Measurements from ENCODE around the gene CPT1A. TPM values are rescaled to one million over a fixed set of nuclear protein-coding genes. Genes with fewer than 3 reads are reported as not detected.

The CPT1A gene
- 11.0 and 15.9 TPM in 2 replicates for total RNA-seq (2013; cell fraction: nucleolus; rRNA removed)
- 6.6 and 7.6 TPM in 2 replicates for total RNA-seq (2014; rRNA removed)
- total RNA-seq (2014; rRNA removed; fragmentation: Illumina TruSeq; extraction: Trizol), result 7.0 and 7.5 TPM in 2 replicates
- 17.5 and 17.8 TPM in 2 replicates for total RNA-seq (2021)
- 6.4 TPM for polyA plus RNA-seq (2011; ENCODE audit: low read depth)
- polyA plus RNA-seq (2011; rRNA removed), result 2.5 and 4.5 TPM in 2 replicates
- polyA plus RNA-seq (2011; cell fraction: cytosol; rRNA removed), result 3.3 and 4.3 TPM in 2 replicates
- polyA plus RNA-seq (2011; cell fraction: nucleus; rRNA removed), result 5.9 and 8.1 TPM in 2 replicates
- polyA plus RNA-seq (2012), result 4.9 and 7.9 TPM in 2 replicates
- polyA plus RNA-seq (2014; fragmentation: Illumina TruSeq; extraction: Trizol), result 7.4 and 10.9 TPM in 2 replicates
- polyA plus RNA-seq (2014; fragmentation: Nextera tagmentation; extraction: Ambion mirVana), result 1 to 10 TPM; 1.1 to 2.1 TPM
- polyA plus RNA-seq (2014; rRNA removed), result 7.9 and 9.6 TPM in 2 replicates
- 1 to 10 TPM; 4.9 to 5.4 TPM for polyA plus RNA-seq (2016; fragmentation: Nextera tagmentation; extraction: Ambion mirVana)
- polyA minus RNA-seq (2011; rRNA and poly(A)+ RNA removed), result 7.9 and 11.6 TPM in 2 replicates
- 4.8 and 6.0 TPM in 2 replicates for polyA minus RNA-seq (2011; cell fraction: cytosol; rRNA and poly(A)+ RNA removed)
- 2.4 and 5.0 TPM in 2 replicates for polyA minus RNA-seq (2011; cell fraction: nucleus; rRNA and poly(A)+ RNA removed)
- Bru-seq, nascent RNA, result percentile 42 among the genes with signal in this experiment
- BruChase-seq, experiment 1, labeled RNA remaining after a 6-hour chase, result percentile 53 among the genes with signal in this experiment
- percentile 51 among the genes with signal in this experiment for BruChase-seq, experiment 2, labeled RNA remaining after a 2-hour chase
- long read RNA-seq, experiment 1, partial matches to known transcripts, result 0 of 1 reads
- long read RNA-seq, experiment 1, other reads (novel, unspliced or antisense), result 1 of 1 reads
- long read RNA-seq, experiment 2, partial matches to known transcripts, result 2 of 8 reads
- long read RNA-seq, experiment 2, other reads (novel, unspliced or antisense), result 6 of 8 reads

- Histone ChIP-seq H3K4me1 (ENCODE audit: control insufficient read depth, insufficient read depth, low read length) (peaks cover 33% of the 10 kb centered on the region), H3K27ac (ENCODE audit: control insufficient read depth, insufficient read depth) (peak within 1 kb of the TSS; percentile 77), H3K36me3 (ENCODE audit: control insufficient read depth in 2 of 2, insufficient read depth in 2 of 2, low read length in 1 of 2) (no peaks in the 10 kb centered on the region), H3K9ac (ENCODE audit: control insufficient read depth, insufficient read depth, low read length) (peak within 1 kb of the TSS; percentile 61), H3K9me3 (replicated peaks; ENCODE audit: control insufficient read depth, insufficient read depth, low read length) (no peaks in the 10 kb centered on the region), H3K4me3 (peak within 1 kb of the TSS; percentile 85), H3K79me2 (ENCODE audit: control insufficient read depth, insufficient read depth, low read length) (peaks cover 10% of the 10 kb centered on the region), H3K4me2 (ENCODE audit: control insufficient read depth, insufficient read depth) (peak within 1 kb of the TSS; percentile 85), H3K27me3 (replicated peaks in 1 of 2; ENCODE audit: control insufficient read depth in 2 of 2, insufficient read depth in 2 of 2, low read length in 1 of 2) (no peaks in the 10 kb centered on the region), H4K20me1 (ENCODE audit: control insufficient read depth, insufficient read depth) (no peaks in the 10 kb centered on the region), H2AFZ (ENCODE audit: control insufficient read depth, low read depth, low read length) (peak within 1 kb of the TSS; percentile 89)
- FAIRE-seq, result no peak
- intact Hi-C loops (cut with micrococcal nuclease; ENCODE audit: unreplicated experiment), result loop anchor here (2.0 to 10.0 kb wide), 5 partner anchors 61 to 455 kb away; partner anchors contain the start of genes IGHMBP2 and MRPL21
- SMC1A ChIA-PET (ENCODE audit: uncharacterized antibody, unreplicated experiment), result interaction anchor here (0.5 kb wide), 1 partner anchor 777 kb away, joined by 3 read pairs; no protein-coding TSS in a partner anchor
- CTCF ChIA-PET, result no interaction called here
- POLR2A ChIA-PET, result interaction anchor here (0.6 to 0.7 kb wide), 3 partner anchors 13 to 211 kb away, joined by 3 to 4 read pairs (median 3); no protein-coding TSS in a partner anchor
- DNase-seq (ENCODE audit: low read depth, low spot score), result no peak
- RAD21 ChIA-PET (ENCODE audit: unreplicated experiment), result interaction anchor here (1.9 kb wide), 1 partner anchor 93 kb away, joined by 4 read pairs; no protein-coding TSS in a partner anchor
- BruUV-seq (replicated peaks), result no TSS peak
- in situ Hi-C loops (cut with MboI), result no loop called here
- peak; percentile 59 for ATAC-seq
- WGBS (ENCODE audit: insufficient coverage, insufficient replicate concordance, low lambda C conversion rate, missing lambda C conversion rate), result 12% methylated on average over 50 of the region's 82 CpGs
- TF ChIP-seq BHLHE40 (IDR thresholded peaks at IDR 0.05; ENCODE audit: borderline replicate concordance in 1 of 2, low read depth in 2 of 2, low read length in 1 of 2) (peak in 1 of 2 experiments; percentile 65; a peak in 1 of 4 replicates), KDM1A (IDR thresholded peaks at IDR 0.05; ENCODE audit: borderline replicate concordance) (0 out of 2 replicates have a peak, but pooled peaks have one; percentile 6), POLR2A (IDR thresholded peaks at IDR 0.05; ENCODE audit: low read depth, low read length) (peak; percentile 39; the same call in 1 of the 2 replicates), USF1 (IDR thresholded peaks at IDR 0.05; ENCODE audit: borderline replicate concordance, extremely low read length, insufficient read depth, low read depth, low read length) (no peak), SP1 (IDR thresholded peaks at IDR 0.05; ENCODE audit: low read depth, low read length) (no peak), IRF3 (IDR thresholded peaks at IDR 0.05) (no peak), NBN (IDR thresholded peaks at IDR 0.05) (no peak), SREBF1 (IDR thresholded peaks at IDR 0.05; ENCODE audit: low read length) (no peak), MLLT1 (IDR thresholded peaks at IDR 0.05) (peak; percentile 68), EGR1 (IDR thresholded peaks at IDR 0.05; ENCODE audit: borderline replicate concordance in 1 of 2, low read depth in 2 of 2, low read length in 2 of 2) (0 out of 3 replicates have a peak, but pooled peaks of 1 of the 2 experiments have one; percentile 14), ZNF24 (IDR thresholded peaks at IDR 0.05) (no peak), NKRF (conservative IDR thresholded peaks at IDR 0.05) (0 out of 2 replicates have a peak, but pooled peaks have one; percentile 23), NFYB (IDR thresholded peaks at IDR 0.05; ENCODE audit: insufficient read depth, low read depth, low read length) (peak; percentile 81; the same call in 1 of the 2 replicates)
Observed at GRCh38 chr11:68841718-68842426, at the start of gene CPT1A. Gene CPT1A (minus strand): TSS chr11:68841916. CDS start chr11:68815474, 26,442 bp downstream.
